CD14-positive monocyte (primary cell): ENCODE data around the gene RANBP1. TPM values are rescaled to one million over a fixed set of nuclear protein-coding genes. Genes with fewer than 3 reads are reported as not detected.
A peak's percentile ranks its signal among the peaks of the same experiment; 100 is the strongest.

Source experiments
- DNase-seq, 3 donors: peaks; one replicate each; pipeline ENCODE4 v3.0.0-alpha.2; 2011 to 2022
- H2AFZ ChIP-seq: 2 replicates; pipeline ENCODE4 v1.6.0; 2012; ENCODE audit warnings: mild to moderate bottlenecking, low read depth, low read length, inconsistent platforms; ENCODE audit not compliant: insufficient read depth, poor library complexity, severe bottlenecking
- H3K27ac ChIP-seq, 2 donors: 1 replicate in 1 of 2; 2 replicates in 1 of 2; pipeline ENCODE4 v1.5.1; 2012 to 2013; ENCODE audit warnings: low read length in 2 of 2, control low read depth in 1 of 2, inconsistent platforms in 1 of 2, low read depth in 1 of 2, mild to moderate bottlenecking in 1 of 2
- H3K27me3 ChIP-seq, 2 donors: one replicate each; pipeline versions ENCODE4 v1.6.0 to v1.6.1; 2011 to 2013; ENCODE audit warnings: low read length in 2 of 2; ENCODE audit not compliant: control insufficient read depth in 2 of 2, insufficient read depth in 2 of 2
- H3K36me3 ChIP-seq, 2 donors: replicated peaks in 1 of 2; 1 replicate in 1 of 2; 2 replicates in 1 of 2; pipeline versions ENCODE4 v1.5.1 to v1.6.1; 2012 to 2013; ENCODE audit warnings: low read length in 2 of 2, control low read depth in 1 of 2, inconsistent platforms in 1 of 2, mild to moderate bottlenecking in 1 of 2; ENCODE audit not compliant: insufficient read depth in 2 of 2, control insufficient read depth in 1 of 2
- H3K4me1 ChIP-seq, 2 donors: 1 replicate in 1 of 2; 2 replicates in 1 of 2; pipeline versions ENCODE4 v1.5.1 to v1.6.1; 2012 to 2013; ENCODE audit warnings: low read length in 2 of 2, control low read depth in 1 of 2, inconsistent platforms in 1 of 2, mild to moderate bottlenecking in 1 of 2, moderate library complexity in 1 of 2; ENCODE audit not compliant: insufficient read depth in 2 of 2, control insufficient read depth in 1 of 2
- H3K4me2 ChIP-seq: replicated peaks from 2 replicates; pipeline ENCODE3; 2012; ENCODE audit warnings: low read length, moderate library complexity, mild to moderate bottlenecking; ENCODE audit not compliant: poor library complexity, severe bottlenecking; ENCODE audit errors: extremely low read depth
- H3K4me3 ChIP-seq, 3 experiments: fragments of 200-600 bp in 1 of 3; sonication (generic) in 1 of 3; replicated peaks in 1 of 3; 1 replicate in 2 of 3; 2 replicates in 1 of 3; pipeline ENCODE4 v1.5.1; 2011 to 2013; ENCODE audit warnings: low read length in 3 of 3, mild to moderate bottlenecking in 3 of 3, control low read depth in 2 of 3, low read depth in 2 of 3, inconsistent platforms in 1 of 3, moderate library complexity in 1 of 3
- H3K79me2 ChIP-seq: 2 replicates; pipeline ENCODE4 v1.6.0; 2012; ENCODE audit warnings: mild to moderate bottlenecking, control low read depth, inconsistent platforms, low read length, moderate library complexity; ENCODE audit not compliant: insufficient read depth
- H3K9ac ChIP-seq: 2 replicates; pipeline ENCODE4 v1.6.0; 2017; ENCODE audit warnings: low read length, mild to moderate bottlenecking; ENCODE audit not compliant: insufficient read depth, poor library complexity, severe bottlenecking
- H3K9me3 ChIP-seq, 2 donors: replicated peaks in 1 of 2; 1 replicate in 1 of 2; 2 replicates in 1 of 2; pipeline versions ENCODE4 v1.5.1 to v1.6.1; 2012 to 2013; ENCODE audit warnings: low read length in 2 of 2, control low read depth in 1 of 2; ENCODE audit not compliant: control insufficient read depth in 1 of 2, insufficient read depth in 1 of 2
- H4K20me1 ChIP-seq: 2 replicates; pipeline ENCODE4 v1.6.0; 2012; ENCODE audit warnings: mild to moderate bottlenecking, low read length, control low read depth, moderate library complexity; ENCODE audit not compliant: insufficient read depth
- H3K27ac Mint-ChIP-seq, 7 donors: one replicate each; pipeline ENCODE4 v1.8.0; 2020; ENCODE audit warnings: mild to moderate bottlenecking in 7 of 7, mixed read lengths in 7 of 7, moderate library complexity in 6 of 7, inconsistent platforms in 2 of 7
- H3K27me3 Mint-ChIP-seq, 3 donors: one replicate each; pipeline ENCODE4 v1.8.0; 2021 to 2022; ENCODE audit warnings: low read depth in 3 of 3, mild to moderate bottlenecking in 3 of 3, mixed read lengths in 3 of 3, moderate library complexity in 3 of 3, inconsistent platforms in 1 of 3
- H3K36me3 Mint-ChIP-seq, 2 donors: one replicate each; pipeline ENCODE4 v1.8.0; 2020; ENCODE audit warnings: mixed read lengths in 2 of 2, inconsistent platforms in 1 of 2, mild to moderate bottlenecking in 1 of 2
- H3K4me1 Mint-ChIP-seq: one replicate; pipeline ENCODE4 v1.8.0; 2020; ENCODE audit warnings: mild to moderate bottlenecking, mixed read lengths
- H3K4me3 Mint-ChIP-seq, 2 donors: one replicate each; pipeline ENCODE4 v1.8.0; 2020; ENCODE audit warnings: mild to moderate bottlenecking in 2 of 2, mixed read lengths in 2 of 2, moderate library complexity in 1 of 2
- H3K9me3 Mint-ChIP-seq, 7 donors: one replicate each; pipeline ENCODE4 v1.8.0; 2020 to 2022; ENCODE audit warnings: mixed read lengths in 7 of 7, mild to moderate bottlenecking in 6 of 7, moderate library complexity in 6 of 7, inconsistent platforms in 2 of 7
- WGBS: methylation state at CpG from one replicate; pipeline ENCODE4 v1.1.5; 2013; ENCODE audit warnings: missing lambda C conversion rate; ENCODE audit not compliant: insufficient coverage; 5-methylcytosine and 5-hydroxymethylcytosine counted together
- intact Hi-C, 2 donors: fragments of 100-400 bp; cut with micrococcal nuclease; formaldehyde crosslinking; loops; one replicate each; pipeline versions ENCODE4 v1.15.0 to v1.15.1; 2023
- polyA plus RNA-seq, 3 donors: library from polyadenylated mRNA; depleted of rRNA in 1 of 3; unstranded in 2 of 3; stranded (reverse) in 1 of 3; fragments of 300-500 nt in 2 of 3; fragments of >200 nt in 1 of 3; fragmentation: Illumina TruSeq in 2 of 3; gene quantifications; 1 replicate in 2 of 3; 2 replicates in 1 of 3; pipeline ENCODE4 v1.2.3, GENCODE V29; 2012 to 2021
- TF ChIP-seq, protein P1 (sequence below): fragments of 200-600 bp; IDR thresholded peaks from one replicate; pipeline ENCODE4 v1.8.0; 2022; ENCODE audit warnings: antibody characterized with exemption, mild to moderate bottlenecking

Gene RANBP1
- polyA plus RNA-seq, 3 donors = 45.0 to 52.3 (median 47.4) TPM

DNA sequence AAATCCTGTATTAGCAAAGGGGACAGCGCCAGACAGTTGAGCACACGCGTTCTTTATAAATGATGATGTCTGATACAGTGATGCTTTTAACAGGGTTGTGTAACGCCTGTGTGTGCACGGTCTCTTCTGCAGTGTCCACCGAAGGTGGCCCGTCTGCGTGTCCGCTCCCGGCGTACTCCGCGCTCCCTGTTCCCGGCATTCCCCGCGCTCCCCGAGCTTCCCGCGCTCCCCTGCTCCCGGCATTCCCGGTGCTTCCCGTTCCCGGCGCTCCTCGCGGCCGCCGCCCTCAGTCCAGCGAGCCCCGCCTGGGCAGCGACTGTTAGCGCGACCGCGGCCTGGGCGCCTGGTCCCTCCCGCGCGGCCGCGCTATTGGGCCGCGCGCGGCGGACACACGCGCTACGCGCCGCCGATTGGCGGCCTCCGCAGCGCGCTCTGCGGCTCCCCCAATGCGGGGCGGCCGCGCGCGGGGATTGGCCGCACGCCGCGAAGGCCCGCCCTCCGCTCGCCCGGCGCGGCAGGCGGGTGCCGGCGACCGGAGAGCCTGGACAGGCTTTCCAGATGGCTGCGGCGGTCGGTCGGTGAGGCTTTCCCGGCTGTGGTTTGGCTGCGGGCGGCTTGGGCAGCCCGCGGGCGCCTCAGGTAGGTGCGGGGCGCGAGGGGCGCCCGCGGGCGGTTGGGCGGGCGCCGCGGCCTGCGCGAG lies 36.0 kb upstream of the RANBP1 start, which contains the start of gene DGCR8:
DGCR8 (plus strand) TSS at position 497 of the 700 bp plus-strand sequence. CDS start 5,723 bp downstream, outside the sequence.
- peaks cover 46% of the 10 kb centered on the region for H3K79me2 ChIP-seq
- H3K27me3 ChIP-seq = no peaks in the 10 kb centered on the region
- H4K20me1 ChIP-seq = peaks cover 32% of the 10 kb centered on the region
- peak within 1 kb of the TSS; percentile 81 for H2AFZ ChIP-seq
- DNase-seq = peak; percentile 66 to 79 (median 77)
- H3K4me1 ChIP-seq = peaks cover 11 to 14% of the 10 kb centered on the region in 2 donors
- no peaks in the 10 kb centered on the region for H3K9me3 Mint-ChIP-seq
- intact Hi-C loops = loop anchor here in 1 of 2 donors (2.0 to 5.0 kb wide), 2 partner anchors 37 to 58 kb away; partner anchors contain the start of genes RANBP1, TANGO2 and TRMT2A
- peaks cover 0 to 6% of the 10 kb centered on the region in 2 donors for H3K36me3 Mint-ChIP-seq
- peak within 1 kb of the TSS; percentile 63 to 89 (median 76) for H3K4me3 ChIP-seq
- peaks cover 0 to 5% of the 10 kb centered on the region in 2 donors for H3K36me3 ChIP-seq
- H3K9me3 ChIP-seq = no peaks in the 10 kb centered on the region
- peak within 1 kb of the TSS; percentile 79 to 91 (median 85) for H3K27ac Mint-ChIP-seq
- WGBS = under 1% methylated on average over 93 of the region's 100 CpGs
- peak within 1 kb of the TSS; percentile 66 for H3K9ac ChIP-seq
- peak within 1 kb of the TSS; percentile 92 to 94 for H3K4me3 Mint-ChIP-seq
- peaks cover 37% of the 10 kb centered on the region for H3K4me1 Mint-ChIP-seq
- no peaks in the 10 kb centered on the region for H3K27me3 Mint-ChIP-seq
- TF ChIP-seq, protein P1, sequence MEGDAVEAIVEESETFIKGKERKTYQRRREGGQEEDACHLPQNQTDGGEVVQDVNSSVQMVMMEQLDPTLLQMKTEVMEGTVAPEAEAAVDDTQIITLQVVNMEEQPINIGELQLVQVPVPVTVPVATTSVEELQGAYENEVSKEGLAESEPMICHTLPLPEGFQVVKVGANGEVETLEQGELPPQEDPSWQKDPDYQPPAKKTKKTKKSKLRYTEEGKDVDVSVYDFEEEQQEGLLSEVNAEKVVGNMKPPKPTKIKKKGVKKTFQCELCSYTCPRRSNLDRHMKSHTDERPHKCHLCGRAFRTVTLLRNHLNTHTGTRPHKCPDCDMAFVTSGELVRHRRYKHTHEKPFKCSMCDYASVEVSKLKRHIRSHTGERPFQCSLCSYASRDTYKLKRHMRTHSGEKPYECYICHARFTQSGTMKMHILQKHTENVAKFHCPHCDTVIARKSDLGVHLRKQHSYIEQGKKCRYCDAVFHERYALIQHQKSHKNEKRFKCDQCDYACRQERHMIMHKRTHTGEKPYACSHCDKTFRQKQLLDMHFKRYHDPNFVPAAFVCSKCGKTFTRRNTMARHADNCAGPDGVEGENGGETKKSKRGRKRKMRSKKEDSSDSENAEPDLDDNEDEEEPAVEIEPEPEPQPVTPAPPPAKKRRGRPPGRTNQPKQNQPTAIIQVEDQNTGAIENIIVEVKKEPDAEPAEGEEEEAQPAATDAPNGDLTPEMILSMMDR = no peak
- H3K4me2 ChIP-seq = peak within 1 kb of the TSS; percentile 69
- peak within 1 kb of the TSS; percentile 43 to 66 for H3K27ac ChIP-seq

DNA sequence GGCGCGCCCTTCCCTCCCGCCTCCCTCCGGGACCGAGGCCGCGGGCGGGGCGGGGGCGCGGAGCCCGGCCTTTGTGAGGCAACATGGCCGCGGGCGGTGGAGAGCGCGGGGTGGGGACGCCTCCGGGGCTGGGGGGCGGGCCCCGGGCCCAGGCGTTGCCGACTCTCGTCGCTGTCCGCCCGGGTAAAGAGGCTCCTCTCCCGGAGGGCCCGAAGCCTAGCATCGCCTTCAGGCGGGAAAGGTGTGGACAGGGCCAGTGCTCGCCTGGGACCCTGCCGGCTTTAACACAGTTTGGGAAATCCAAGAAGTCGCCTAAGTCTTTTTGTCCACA lies 35.5 kb upstream of the RANBP1 start:
- Histone ChIP-seq H3K79me2 (peaks cover 51% of the 10 kb centered on the region), H3K36me3 (peaks cover 0 to 6% of the 10 kb centered on the region in 2 donors), H3K9ac (peak overlapping the region; percentile 66), H3K4me2 (peak overlapping the region; percentile 69), H2AFZ (peak overlapping the region; percentile 81), H3K4me3 (peak overlapping the region; percentile 63 to 89 (median 76)), H3K27ac (peak overlapping the region; percentile 43 to 66), H3K4me1 (peaks cover 11 to 14% of the 10 kb centered on the region in 2 donors), H3K27me3 (no peaks in the 10 kb centered on the region), H3K9me3 (no peaks in the 10 kb centered on the region), H4K20me1 (peaks cover 37% of the 10 kb centered on the region)
- peaks cover 37% of the 10 kb centered on the region for H3K4me1 Mint-ChIP-seq
- peak overlapping the region; percentile 74 to 88 for H3K4me3 Mint-ChIP-seq
- H3K27me3 Mint-ChIP-seq = no peaks in the 10 kb centered on the region
- H3K9me3 Mint-ChIP-seq = no peaks in the 10 kb centered on the region
- DNase-seq = peak; percentile 23 to 44 (median 34)
- peaks cover 3 to 8% of the 10 kb centered on the region in 2 donors for H3K36me3 Mint-ChIP-seq
- intact Hi-C loops = loop anchor here in 1 of 2 donors (2.0 to 5.0 kb wide), 2 partner anchors 36 to 58 kb away; partner anchors contain the start of genes RANBP1, TANGO2 and TRMT2A
- TF ChIP-seq, protein P1 = no peak
- WGBS = under 1% methylated on average over 34 of the region's 34 CpGs
- H3K27ac Mint-ChIP-seq = peak overlapping the region in 6 of 7 donors; percentile 15 to 87 (median 82)
